Motor neuron (in vitro differentiated cells): Measurements from ENCODE around the gene NCOA6. TPM values are rescaled to one million over a fixed set of nuclear protein-coding genes. Genes with fewer than 3 reads are reported as not detected.
A peak's percentile ranks its signal among the peaks of the same experiment; 100 is the strongest.

Source experiments
- ATAC-seq, 8 experiments: fragments of 200-7000 bp; cut with Tn5 transposase; replicated peaks in 6 of 8; 2 replicates each; pipeline ENCODE4 v1.8.0; 2021; ENCODE audit warnings: mild to moderate bottlenecking in 8 of 8, moderate library complexity in 8 of 8
- H3K27ac ChIP-seq, 2 donors: fragments of 250-450 bp; sonication (Bioruptor Pico); 2 replicates each; pipeline ENCODE4 v1.9.0; 2021; ENCODE audit warnings: antibody characterized with exemption in 2 of 2, mild to moderate bottlenecking in 2 of 2, moderate library complexity in 1 of 2
- H3K4me1 ChIP-seq, 2 donors: fragments of 250-450 bp; sonication (Bioruptor Pico); replicated peaks in 1 of 2; 2 replicates each; pipeline ENCODE4 v1.6.1; 2021; ENCODE audit warnings: antibody characterized with exemption in 2 of 2, mild to moderate bottlenecking in 2 of 2, moderate library complexity in 1 of 2
- H3K4me3 ChIP-seq, 5 donors: fragments of 250-450 bp; sonication (Bioruptor Pico); 2 replicates each; pipeline ENCODE4 v1.9.0; 2021; ENCODE audit warnings: antibody characterized with exemption in 5 of 5, mild to moderate bottlenecking in 5 of 5, moderate library complexity in 4 of 5
- WGBS, 10 experiments: fragments of 450-650 bp; shearing (Covaris generic); methylation state at CpG; one replicate each; pipeline ENCODE4 v1.0.0; 2022; 5-methylcytosine and 5-hydroxymethylcytosine counted together
- in situ Hi-C, 9 experiments: fragments of 400-800 bp; cut with MboI; loops; one replicate each; pipeline ENCODE4 v1.15.0; 2021; ENCODE audit warnings: low sequenced_read_pairs in 9 of 9, low pct_unique_long_range_greater_than_20kb in 2 of 9; ENCODE audit not compliant: unreplicated experiment in 9 of 9
- total RNA-seq, 8 experiments: library from RNA; unstranded; fragments of 300-600 nt; gene quantifications; 2 replicates each; pipeline versions ENCODE4 v1.2.3 to v1.2.4, GENCODE V29; 2022

Gene NCOA6
- total RNA-seq, 8 experiments from 2014 or later: 6.6 to 25.6 (median 19.2) TPM

DNA sequence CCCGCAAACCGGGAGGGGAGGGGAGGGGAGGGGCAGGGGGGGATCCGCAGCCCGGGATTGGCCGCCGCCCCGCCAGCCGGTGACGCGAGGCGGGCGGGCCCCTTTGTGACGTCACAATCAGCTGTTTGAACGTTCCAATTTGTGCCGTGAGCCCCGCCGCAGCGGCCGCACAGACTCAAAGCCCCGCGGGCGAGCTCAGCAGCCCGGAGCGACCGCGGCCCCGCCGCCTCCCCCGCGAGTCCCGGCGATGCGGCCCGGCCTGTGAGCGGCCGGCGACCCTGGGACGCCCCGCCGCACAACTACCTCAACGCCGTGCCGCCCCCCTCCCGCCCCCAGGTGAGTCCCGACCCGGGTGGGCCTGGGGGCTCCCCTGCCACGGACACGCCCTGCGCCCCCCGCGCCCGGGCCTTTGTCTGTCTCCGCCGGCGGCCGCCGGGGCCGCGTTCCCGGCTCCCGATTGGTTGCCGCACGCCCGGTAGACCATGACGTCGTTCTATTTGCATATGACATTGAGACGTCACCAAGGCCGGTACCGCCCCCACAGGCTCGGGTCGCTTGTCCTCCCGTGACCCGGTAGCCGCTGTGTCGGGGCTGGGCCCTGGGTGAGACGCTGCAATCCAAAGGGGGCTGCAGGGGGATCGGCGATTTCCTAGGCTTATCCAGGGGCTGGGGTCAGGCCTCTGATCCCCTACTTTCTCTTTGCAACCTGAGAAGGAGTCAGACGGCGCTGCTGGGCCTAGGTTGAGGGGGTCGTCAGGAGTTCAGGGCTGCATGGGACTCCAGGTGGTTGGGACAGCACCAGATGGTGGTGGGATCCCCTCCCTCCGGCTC, 121.1 kb downstream of the NCOA6 start, which contains the start of gene TP53INP2:
Gene TP53INP2 (plus strand): TSS at position 168 of the 831 bp plus-strand sequence. CDS start 4,396 bp downstream, outside the sequence.
- Histone ChIP-seq H3K27ac (peak within 1 kb of the TSS; percentile 93 to 99), H3K4me3 (peak within 1 kb of the TSS; percentile 75 to 99 (median 91)), H3K4me1 (peaks cover 7 to 11% of the 10 kb centered on the region in 2 donors)
- in situ Hi-C loops: loop anchor here in 2 of 9 experiments (25.0 kb wide), 2 partner anchors 167 to 392 kb away; partner anchors contain the start of gene AHCY (in 1 of the 2)
- WGBS, 10 experiments: 0% methylated on average over 1 of the region's 82 CpGs; no CpG with 5 or more reads in 8 of the 10 experiments
- ATAC-seq: peak; percentile 58 to 75 (median 65)

DNA sequence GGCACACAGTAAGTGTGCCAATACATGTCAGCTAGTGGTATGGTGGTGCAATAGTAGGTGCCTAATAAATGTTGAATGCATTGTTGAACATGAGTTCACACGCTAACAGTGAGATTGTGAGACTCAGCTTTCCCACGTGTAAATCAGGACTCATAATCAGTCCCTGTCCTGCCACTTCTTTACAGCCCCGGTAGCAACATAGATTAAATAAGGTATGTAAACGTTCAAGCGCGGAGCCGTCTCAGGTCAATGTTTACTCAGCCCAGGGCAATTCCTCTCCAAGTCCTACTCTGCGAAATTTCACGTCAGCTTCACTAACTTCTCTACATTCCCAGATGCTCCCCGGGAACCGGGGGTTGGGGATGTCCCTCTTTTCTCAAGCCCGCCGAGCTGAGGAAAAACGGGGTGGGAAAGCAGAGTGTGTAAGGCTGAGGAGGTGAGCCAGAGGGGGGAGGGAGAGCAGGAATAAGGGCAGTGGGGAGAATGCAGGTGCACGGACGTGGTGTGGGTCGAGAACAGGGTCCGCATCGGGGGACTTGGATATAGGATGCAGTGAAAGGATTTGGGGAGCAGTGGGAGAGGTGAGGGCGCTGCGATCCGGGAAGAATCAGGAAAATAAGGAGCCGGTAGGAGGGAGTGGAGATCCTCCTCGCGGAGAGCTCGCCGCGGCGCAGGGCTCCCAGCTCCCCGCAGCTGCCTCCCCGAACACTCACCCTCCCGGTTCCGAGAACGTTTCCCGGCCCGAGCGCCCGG, 121.9 kb downstream of the NCOA6 start:
- H3K27ac ChIP-seq: peak overlapping the region; percentile 93 to 99
- peaks cover 5 to 11% of the 10 kb centered on the region in 2 donors for H3K4me1 ChIP-seq
- peak in 7 of 8 experiments; percentile 1 to 13 (median 7) for ATAC-seq
- WGBS, 10 experiments: 0 to 36% (median 0%) methylated on average over 1 to 5 of the region's 38 CpGs; no CpG with 5 or more reads in 5 of the 10 experiments
- H3K4me3 ChIP-seq: peak overlapping the region; percentile 75 to 99 (median 91)
- in situ Hi-C loops: loop anchor here in 2 of 9 experiments (25.0 kb wide), 2 partner anchors 166 to 391 kb away; partner anchors contain the start of gene AHCY (in 1 of the 2)

DNA sequence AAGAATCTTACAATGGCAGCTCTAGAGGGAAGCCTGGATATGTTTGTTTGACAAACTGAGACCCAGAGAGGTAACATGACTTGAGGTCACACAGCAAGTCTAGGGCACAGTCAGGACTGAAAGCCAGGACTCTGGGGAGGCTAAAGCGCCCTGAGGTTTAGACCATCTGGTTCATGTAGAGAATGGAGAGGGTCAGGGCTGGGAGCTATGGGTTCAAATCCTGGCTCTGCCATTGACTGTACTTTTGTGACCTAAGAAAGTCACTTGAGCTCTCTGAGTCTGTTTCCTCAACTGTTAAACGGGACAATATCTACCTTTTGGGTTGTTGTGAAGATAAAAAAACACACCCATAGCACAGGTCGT, 122.4 kb downstream of the NCOA6 start:
- Histone ChIP-seq H3K27ac (no peak overlapping the region), H3K4me3 (peak overlapping the region; percentile 75 to 99 (median 91)), H3K4me1 (peaks cover 5 to 11% of the 10 kb centered on the region in 2 donors)
- in situ Hi-C loops: loop anchor here in 2 of 9 experiments (25.0 kb wide), 2 partner anchors 166 to 391 kb away; partner anchors contain the start of gene AHCY (in 1 of the 2)
- no peak for ATAC-seq
- 0 to 80% (median 25%) methylated on average over 1 to 2 of the region's 3 CpGs; no CpG with 5 or more reads in 4 of the 10 experiments for WGBS, 10 experiments

DNA sequence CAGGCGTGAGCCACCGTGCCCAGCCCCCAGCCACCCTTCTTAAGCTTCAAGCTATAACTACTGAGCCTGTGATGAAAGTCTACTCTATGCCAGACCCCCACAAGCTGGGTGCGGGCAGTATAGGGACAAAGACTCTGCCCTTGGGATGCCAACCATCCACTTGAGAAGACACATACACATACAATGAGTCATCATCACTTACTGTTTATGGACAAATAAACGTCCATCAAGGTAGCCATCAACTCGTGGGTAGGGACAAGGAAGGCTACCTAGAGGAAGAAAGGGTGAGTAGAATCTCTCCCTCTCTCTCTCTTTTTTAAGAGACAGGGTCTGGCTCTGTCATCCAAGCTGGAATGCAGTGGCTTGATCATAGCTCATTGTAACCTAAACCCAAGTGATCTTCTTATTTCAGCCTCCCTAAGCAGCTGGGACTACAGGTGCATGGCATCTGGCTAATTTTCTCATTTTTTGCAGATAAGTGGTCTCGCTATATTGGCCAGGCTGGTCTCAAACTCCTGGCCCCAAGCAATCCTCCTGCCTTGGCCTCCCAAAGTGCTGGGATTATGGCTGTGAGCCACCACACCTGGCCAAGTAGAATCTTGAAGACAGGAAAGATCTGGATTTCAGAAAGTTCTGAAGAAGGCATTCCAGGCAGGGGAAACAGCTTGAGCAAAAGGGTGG, 123.9 kb downstream of the NCOA6 start:
- in situ Hi-C loops: loop anchor here in 2 of 9 experiments (25.0 kb wide), 2 partner anchors 164 to 389 kb away; partner anchors contain the start of gene AHCY (in 1 of the 2)
- Histone ChIP-seq H3K27ac (no peak overlapping the region), H3K4me1 (peaks cover 5 to 11% of the 10 kb centered on the region in 2 donors), H3K4me3 (no peak overlapping the region)
- WGBS, 10 experiments: 47 to 100% (median 100%) methylated on average over 1 to 3 of the region's 6 CpGs; no CpG with 5 or more reads in 5 of the 10 experiments
- ATAC-seq: no peak

DNA sequence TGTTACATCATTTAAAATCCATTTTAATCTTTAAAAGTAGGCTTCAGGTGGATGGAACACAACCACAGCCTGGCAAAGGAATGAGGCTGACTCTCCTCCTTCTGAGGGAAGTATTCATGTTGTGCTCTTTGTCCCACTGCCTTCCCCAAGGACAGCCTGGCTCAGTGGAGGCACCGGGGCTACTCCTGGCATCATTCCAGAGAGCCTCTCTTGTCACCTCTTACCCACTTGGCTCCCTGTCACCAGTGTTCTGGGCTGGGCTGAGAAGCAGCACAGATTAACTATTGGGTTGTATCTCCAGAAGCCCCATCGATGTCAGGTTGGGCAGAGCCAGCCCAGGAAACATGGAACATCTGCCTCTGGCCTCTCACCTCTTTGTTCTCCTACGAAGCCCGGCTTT, 132.0 kb downstream of the NCOA6 start:
- no peaks in the 10 kb centered on the region for H3K4me1 ChIP-seq
- ATAC-seq: peak in 1 of 8 experiments; percentile 51
- no peak overlapping the region for H3K27ac ChIP-seq
- H3K4me3 ChIP-seq: no peak overlapping the region
- in situ Hi-C loops: no loop called here
- WGBS, 10 experiments: 60 to 100% (median 63%) methylated on average over 1 to 2 of the region's 4 CpGs; no CpG with 5 or more reads in 6 of the 10 experiments

DNA sequence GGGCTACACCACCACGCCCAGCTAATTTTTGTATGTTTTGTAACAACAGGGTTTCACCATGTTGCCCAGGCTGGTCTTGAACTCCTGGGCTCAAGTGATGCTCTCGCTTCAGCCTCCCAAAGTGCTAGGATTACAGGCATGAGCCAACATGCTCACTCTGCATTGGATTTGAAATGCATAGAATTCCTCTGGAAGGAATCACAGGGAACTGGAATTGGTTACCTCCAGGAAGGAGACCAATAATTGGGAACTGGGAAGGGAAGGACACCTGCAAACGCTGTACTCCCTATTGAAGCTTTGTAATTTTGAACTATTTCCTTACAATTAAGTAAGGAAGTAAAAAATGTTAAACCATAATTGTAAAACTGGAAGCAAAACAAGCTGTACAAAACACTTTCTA, 133.6 kb downstream of the NCOA6 start:
- no peak overlapping the region for H3K27ac ChIP-seq
- in situ Hi-C loops: no loop called here
- ATAC-seq: no peak
- 20 to 70% (median 55%) methylated on average over 1 to 3 of the region's 3 CpGs; no CpG with 5 or more reads in 2 of the 10 experiments for WGBS, 10 experiments
- no peaks in the 10 kb centered on the region for H3K4me1 ChIP-seq
- no peak overlapping the region for H3K4me3 ChIP-seq

DNA sequence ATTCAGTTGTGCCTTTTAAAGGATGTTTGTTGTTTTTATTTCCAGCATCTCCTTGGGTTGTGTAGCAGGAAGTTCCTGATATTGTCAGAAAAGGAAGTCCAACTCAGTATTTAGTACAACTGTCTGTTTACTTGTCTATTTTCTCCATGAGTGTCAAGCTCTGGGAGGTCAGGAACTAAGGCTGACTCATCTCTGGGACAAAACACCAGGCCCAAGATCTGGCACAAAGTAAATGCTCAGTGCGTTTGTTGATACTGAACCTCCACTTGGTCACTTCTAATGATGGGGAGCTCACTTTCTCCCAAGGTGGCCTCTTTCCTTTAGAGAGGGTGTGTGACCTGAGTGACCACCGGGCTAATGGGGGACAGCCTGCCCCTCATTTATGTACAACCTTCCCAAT, 136.0 kb downstream of the NCOA6 start:
- in situ Hi-C loops: no loop called here
- 80 to 83% methylated on average over 1 to 2 of the region's 2 CpGs; no CpG with 5 or more reads in 8 of the 10 experiments for WGBS, 10 experiments
- Histone ChIP-seq H3K4me3 (no peak overlapping the region), H3K4me1 (no peaks in the 10 kb centered on the region), H3K27ac (no peak overlapping the region)
- no peak for ATAC-seq

DNA sequence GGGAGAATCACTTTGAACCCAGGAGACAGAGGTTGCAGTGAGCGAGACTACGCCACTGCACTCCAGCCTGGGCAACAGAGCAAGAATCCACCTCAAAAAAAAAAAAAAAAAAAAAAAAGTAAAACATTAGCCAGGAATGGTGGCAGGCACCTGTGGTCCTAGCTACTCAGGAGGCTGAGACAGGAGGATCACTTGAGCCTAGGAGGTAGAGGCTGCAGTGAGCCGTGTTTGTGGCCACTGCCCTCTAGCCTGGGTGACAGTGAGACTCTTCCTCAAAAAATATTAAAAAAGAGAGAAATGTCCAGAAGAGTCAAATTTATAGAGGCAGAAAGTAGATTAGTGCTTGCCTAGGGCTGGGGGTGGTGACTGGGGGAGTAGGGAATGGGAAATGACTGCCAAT, 141.8 kb downstream of the NCOA6 start:
- 40 to 100% (median 89%) methylated on average over 1 to 2 of the region's 3 CpGs; no CpG with 5 or more reads in 4 of the 10 experiments for WGBS, 10 experiments
- no peak overlapping the region for H3K27ac ChIP-seq
- no peaks in the 10 kb centered on the region for H3K4me1 ChIP-seq
- no peak for ATAC-seq
- in situ Hi-C loops: no loop called here
- no peak overlapping the region for H3K4me3 ChIP-seq

DNA sequence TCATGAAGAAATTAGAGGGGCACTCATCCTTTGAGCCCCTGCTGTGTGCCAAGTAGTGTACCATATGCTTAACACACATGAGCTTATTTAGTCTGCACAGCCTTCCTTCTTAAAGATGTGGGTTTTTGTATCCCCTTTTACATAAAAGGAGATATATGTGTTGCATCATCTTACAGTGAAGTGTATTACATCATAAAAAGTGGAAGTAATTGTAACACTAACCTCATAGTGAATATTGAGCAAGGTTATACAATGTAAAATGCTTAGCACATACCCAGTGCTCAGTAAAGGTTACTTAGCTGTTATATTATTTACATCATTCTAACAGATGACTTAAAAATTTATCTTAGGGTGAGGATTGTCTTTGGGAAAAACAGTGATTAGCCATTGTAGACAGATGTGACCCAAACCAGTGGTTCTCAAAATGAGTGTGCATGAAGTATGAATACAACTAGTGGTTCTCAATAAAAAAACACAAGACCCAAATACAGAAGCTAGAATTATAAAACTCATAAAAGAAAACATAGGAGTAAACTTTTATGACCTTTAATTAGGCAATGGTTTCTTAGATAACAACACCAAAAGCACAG, 144.8 kb downstream of the NCOA6 start:
- in situ Hi-C loops: no loop called here
- Histone ChIP-seq H3K4me1 (peaks cover 4% of the 10 kb centered on the region in 2 donors), H3K4me3 (no peak overlapping the region), H3K27ac (no peak overlapping the region)
- ATAC-seq: no peak

DNA sequence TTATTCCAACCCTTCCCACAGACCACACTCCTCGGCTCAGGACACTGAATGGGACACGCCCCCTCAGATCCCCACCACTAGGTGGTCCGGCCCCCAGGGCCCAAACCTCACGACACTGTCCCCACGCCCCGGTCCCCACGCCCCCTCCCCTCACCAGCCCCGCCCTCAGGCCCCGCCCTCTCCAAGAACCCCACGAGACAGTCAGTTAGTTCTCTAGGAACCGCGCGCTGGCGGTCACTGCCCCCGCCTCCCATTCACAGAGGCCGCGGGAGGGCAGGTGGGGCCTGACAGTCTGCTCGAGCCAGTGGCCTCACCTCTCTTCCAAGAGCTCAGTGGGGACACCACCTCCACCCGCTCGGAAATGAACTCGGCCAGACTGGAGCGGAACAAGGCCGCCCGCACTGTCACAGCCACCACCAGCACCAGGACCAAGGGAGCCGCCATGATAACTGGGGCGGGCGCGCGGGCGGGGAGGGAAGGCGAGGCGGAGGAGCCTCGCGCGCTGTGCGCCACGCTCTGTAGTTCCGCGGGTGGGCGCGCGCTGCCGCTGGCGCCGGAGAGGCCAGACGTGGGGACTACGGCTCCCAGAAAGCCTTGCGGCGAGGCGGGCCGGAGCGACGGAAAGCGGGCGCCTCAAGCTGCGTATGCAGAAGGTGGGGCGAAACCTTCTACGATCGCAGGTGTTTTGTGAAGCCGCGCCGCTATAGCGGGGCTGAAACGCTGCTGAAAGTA, 148.6 kb downstream of the NCOA6 start, which contains the start of gene PIGU:
Gene PIGU (minus strand): TSS at position 451 of the 732 bp plus-strand sequence. CDS start 7 bp downstream, at position 444.
- peak; percentile 95 to 98 (median 97) for ATAC-seq
- peak within 1 kb of the TSS; percentile 52 to 77 (median 69) for H3K4me3 ChIP-seq
- peak within 1 kb of the TSS; percentile 64 to 75 for H3K27ac ChIP-seq
- WGBS, 10 experiments: 0 to 3% (median 0%) methylated on average over 1 to 17 of the region's 64 CpGs; no CpG with 5 or more reads in 5 of the 10 experiments
- in situ Hi-C loops: no loop called here
- peaks cover 5 to 6% of the 10 kb centered on the region in 2 donors for H3K4me1 ChIP-seq

DNA sequence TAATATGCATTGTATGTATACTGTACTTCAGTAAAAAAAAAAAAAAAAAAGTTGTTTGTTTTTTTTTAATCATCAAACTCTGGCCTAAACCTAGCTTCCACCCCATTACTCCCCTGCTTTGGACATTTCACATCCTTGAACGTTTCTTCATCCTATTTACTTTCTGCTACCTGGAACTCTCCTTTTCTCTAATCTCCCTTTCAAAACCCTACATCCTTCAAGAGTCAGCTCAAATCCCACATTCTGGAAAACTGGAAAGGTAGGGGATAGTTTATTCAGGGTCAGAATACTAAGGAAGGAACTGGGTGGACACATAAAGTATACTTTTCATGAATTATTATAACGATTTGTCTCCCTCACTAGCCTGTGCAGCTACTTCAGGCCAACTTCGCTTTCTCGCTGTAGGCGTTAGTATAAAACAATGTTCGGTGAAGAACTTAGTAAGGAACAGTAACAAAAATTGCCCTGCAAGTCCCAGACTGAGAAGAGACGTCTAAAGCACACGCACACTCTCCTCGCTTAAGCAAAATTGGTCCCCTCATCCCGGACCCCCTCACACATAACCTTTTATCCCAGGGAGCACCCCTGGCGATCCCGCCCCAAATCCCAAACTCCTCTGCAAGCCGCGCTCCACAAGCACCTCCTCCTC, 149.3 kb downstream of the NCOA6 start:
- WGBS, 10 experiments: 0 to 4% (median 0%) methylated on average over 1 to 7 of the region's 14 CpGs; no CpG with 5 or more reads in 3 of the 10 experiments
- Histone ChIP-seq H3K27ac (no peak overlapping the region), H3K4me3 (peak overlapping the region; percentile 52 to 77 (median 69)), H3K4me1 (peaks cover 5 to 6% of the 10 kb centered on the region in 2 donors)
- in situ Hi-C loops: no loop called here
- ATAC-seq: peak in 3 of 8 experiments; percentile 1 to 3 (median 2)
